Measurements from ENCODE around the gene MAFG. TPM values are rescaled to one million over a fixed set of nuclear protein-coding genes. Genes with fewer than 3 reads are reported as not detected.
A peak's percentile ranks its signal among the peaks of the same experiment; 100 is the strongest.

The MAFG gene
- total RNA-seq, 1 experiment from 2014 or later, result 36.1 TPM

DNA sequence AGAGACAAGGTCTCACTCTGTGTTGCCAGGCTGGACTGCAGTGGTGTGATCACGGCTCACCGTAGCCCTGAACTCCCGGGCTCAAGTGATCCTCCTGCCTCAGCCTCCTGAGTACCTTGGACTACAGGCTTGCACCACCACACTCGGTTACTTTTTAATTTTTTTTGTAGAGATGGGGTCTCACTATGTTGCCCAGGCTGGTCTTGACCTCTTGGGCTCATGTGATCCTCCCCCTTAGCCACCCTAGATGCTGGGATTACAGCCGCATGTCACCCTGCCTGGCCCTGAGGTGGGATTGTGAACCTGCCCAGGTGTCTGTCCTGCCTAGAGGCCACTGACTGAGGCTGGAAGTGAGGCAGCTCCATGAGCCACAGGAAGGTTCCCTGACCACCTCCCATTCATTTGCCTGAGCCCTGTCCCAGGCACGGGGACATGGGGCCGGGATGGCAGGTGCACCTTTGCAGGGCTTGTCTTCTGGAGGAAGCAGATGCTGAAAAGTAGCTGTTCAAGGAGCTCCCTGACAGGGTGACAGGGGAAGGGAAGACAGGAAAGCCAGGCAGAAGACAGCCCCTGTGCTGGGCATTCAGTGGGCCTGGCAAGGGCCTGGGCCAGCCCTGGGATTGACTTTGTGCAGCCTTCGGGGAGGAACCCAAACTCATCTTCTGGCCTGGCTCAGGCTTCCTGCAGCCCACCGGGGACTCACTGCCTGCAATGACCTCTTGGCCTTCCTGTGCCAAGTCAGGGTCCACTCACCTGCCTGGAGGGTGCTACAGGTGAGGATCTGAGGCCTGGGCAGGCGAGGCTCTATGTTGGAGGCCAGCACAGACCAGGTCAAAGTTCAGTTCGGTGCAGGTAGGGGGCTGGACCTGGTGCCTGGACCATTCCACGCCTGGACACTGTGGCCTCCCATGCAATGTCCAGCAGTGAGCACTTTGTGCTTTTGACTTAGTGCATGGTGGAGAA, 41.6 kb upstream of the MAFG start:
- BruUV-seq (replicated peaks), result no TSS peak
- no peak overlapping the region for H3K4me3 Mint-ChIP-seq (ENCODE audit: low read depth, unreplicated experiment)
- TF ChIP-seq, protein P1, sequence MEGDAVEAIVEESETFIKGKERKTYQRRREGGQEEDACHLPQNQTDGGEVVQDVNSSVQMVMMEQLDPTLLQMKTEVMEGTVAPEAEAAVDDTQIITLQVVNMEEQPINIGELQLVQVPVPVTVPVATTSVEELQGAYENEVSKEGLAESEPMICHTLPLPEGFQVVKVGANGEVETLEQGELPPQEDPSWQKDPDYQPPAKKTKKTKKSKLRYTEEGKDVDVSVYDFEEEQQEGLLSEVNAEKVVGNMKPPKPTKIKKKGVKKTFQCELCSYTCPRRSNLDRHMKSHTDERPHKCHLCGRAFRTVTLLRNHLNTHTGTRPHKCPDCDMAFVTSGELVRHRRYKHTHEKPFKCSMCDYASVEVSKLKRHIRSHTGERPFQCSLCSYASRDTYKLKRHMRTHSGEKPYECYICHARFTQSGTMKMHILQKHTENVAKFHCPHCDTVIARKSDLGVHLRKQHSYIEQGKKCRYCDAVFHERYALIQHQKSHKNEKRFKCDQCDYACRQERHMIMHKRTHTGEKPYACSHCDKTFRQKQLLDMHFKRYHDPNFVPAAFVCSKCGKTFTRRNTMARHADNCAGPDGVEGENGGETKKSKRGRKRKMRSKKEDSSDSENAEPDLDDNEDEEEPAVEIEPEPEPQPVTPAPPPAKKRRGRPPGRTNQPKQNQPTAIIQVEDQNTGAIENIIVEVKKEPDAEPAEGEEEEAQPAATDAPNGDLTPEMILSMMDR (IDR thresholded peaks at IDR 0.05; ENCODE audit: unreplicated experiment), result no peak
- peaks cover 3% of the 10 kb centered on the region for H3K9me3 Mint-ChIP-seq (ENCODE audit: low read depth, unreplicated experiment)
- CTCF ChIA-PET, result no interaction called here
- H3K27ac Mint-ChIP-seq (ENCODE audit: unreplicated experiment), result no peak overlapping the region
- intact Hi-C loops (cut with micrococcal nuclease; ENCODE audit: unreplicated experiment), result no loop called here
- peaks cover 29% of the 10 kb centered on the region for H3K27me3 Mint-ChIP-seq (ENCODE audit: unreplicated experiment)
- no peak for DNase-seq
- H3K4me1 Mint-ChIP-seq (ENCODE audit: low read depth, unreplicated experiment), result no peaks in the 10 kb centered on the region
- H3K36me3 Mint-ChIP-seq (ENCODE audit: insufficient read depth, unreplicated experiment), result no peaks in the 10 kb centered on the region

DNA sequence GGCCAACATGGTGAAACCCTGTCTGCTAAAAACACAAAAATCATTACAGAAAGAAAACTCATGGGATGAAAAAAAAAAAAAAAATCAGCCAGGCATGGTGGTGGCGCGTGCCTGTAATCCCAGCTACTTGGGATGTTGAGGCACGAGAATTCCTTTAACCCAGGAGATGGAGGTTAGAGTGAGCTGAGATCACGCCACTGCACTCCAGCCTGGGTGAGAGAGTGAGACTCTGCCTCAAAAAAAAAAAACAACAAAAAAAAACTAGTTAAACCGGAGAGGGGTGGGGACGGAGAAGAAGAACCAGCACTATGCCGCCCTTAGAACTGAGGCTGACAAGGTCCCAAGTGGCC, 40.8 kb upstream of the MAFG start:
- no peaks in the 10 kb centered on the region for H3K4me1 Mint-ChIP-seq (ENCODE audit: low read depth, unreplicated experiment)
- H3K36me3 Mint-ChIP-seq (ENCODE audit: insufficient read depth, unreplicated experiment), result no peaks in the 10 kb centered on the region
- TF ChIP-seq, protein P1 (IDR thresholded peaks at IDR 0.05; ENCODE audit: unreplicated experiment), result no peak
- H3K27ac Mint-ChIP-seq (ENCODE audit: unreplicated experiment), result no peak overlapping the region
- no peak for DNase-seq
- H3K27me3 Mint-ChIP-seq (ENCODE audit: unreplicated experiment), result peaks cover 36% of the 10 kb centered on the region
- H3K9me3 Mint-ChIP-seq (ENCODE audit: low read depth, unreplicated experiment), result peaks cover 2% of the 10 kb centered on the region
- CTCF ChIA-PET, result interaction anchor here (0.7 kb wide), 2 partner anchors 10 to 143 kb away, joined by 4 to 6 read pairs; no protein-coding TSS in a partner anchor
- intact Hi-C loops (cut with micrococcal nuclease; ENCODE audit: unreplicated experiment), result no loop called here
- BruUV-seq (replicated peaks), result no TSS peak
- H3K4me3 Mint-ChIP-seq (ENCODE audit: low read depth, unreplicated experiment), result no peak overlapping the region

DNA sequence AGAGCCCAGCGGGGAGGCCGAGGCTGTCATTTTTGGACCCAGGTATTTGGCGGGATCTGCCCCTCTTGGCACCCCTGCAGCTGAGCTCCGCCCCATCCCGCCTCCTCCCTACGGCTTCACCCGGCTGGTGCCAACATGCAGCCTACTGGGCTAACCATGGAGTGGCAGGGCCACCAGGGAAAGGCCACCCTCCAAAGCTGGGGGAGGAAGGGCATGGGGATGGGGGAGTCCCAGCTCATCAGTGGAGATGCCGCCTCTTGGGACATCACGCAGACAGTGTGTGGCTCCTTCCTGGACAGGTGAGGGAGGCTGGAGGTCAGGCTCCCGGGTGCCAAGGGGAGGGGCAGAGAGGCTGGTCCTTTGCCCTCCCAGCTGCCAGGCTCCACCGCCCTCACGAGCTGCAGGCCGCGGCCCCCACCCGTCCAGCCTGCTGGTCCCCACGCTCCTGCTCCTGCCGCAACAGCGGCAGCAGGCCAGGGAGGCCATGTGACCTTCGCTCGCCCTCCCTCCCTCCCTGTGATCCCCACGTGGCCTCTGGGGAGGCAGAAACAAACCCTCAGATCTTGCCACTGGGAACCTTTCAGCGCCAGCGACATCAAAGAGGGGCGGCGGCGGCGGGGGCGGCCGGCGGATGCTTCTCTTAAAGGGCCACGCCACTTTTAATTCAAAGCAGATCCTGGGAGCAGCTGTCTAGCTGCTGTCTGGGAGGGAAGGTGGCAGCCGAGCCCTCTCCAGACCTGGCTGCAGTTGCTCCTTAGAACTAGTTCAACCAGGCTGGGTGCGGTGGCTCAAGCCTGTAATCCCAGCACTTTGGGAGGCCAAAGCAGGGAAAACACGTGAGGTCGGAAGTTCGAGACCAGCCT, 40.2 kb upstream of the MAFG start:
- no peaks in the 10 kb centered on the region for H3K36me3 Mint-ChIP-seq (ENCODE audit: insufficient read depth, unreplicated experiment)
- no TSS peak for BruUV-seq (replicated peaks)
- H3K27ac Mint-ChIP-seq (ENCODE audit: unreplicated experiment), result no peak overlapping the region
- TF ChIP-seq, protein P1 (IDR thresholded peaks at IDR 0.05; ENCODE audit: unreplicated experiment), result no peak
- CTCF ChIA-PET, result interaction anchor here (0.6 to 0.7 kb wide), 3 partner anchors 9 to 449 kb away, joined by 3 to 6 read pairs (median 4); no protein-coding TSS in a partner anchor
- DNase-seq, result peak; percentile 34
- no peaks in the 10 kb centered on the region for H3K4me1 Mint-ChIP-seq (ENCODE audit: low read depth, unreplicated experiment)
- H3K9me3 Mint-ChIP-seq (ENCODE audit: low read depth, unreplicated experiment), result no peaks in the 10 kb centered on the region
- peaks cover 42% of the 10 kb centered on the region for H3K27me3 Mint-ChIP-seq (ENCODE audit: unreplicated experiment)
- H3K4me3 Mint-ChIP-seq (ENCODE audit: low read depth, unreplicated experiment), result no peak overlapping the region
- intact Hi-C loops (cut with micrococcal nuclease; ENCODE audit: unreplicated experiment), result no loop called here

DNA sequence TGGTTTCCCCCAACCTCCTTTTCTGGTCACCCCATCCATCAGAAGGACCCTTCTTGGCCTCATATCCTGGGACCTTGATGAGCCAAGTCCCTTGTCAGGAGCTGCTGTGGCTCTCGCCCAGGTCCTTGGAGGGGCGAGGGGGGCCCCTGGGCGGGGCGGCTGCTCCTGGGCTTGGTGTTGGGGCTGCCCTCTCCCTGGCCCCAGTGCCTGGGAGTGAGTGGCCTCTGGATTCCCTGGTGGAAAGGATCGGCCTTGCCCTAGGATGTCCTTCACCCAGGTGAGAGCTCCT, 39.7 kb upstream of the MAFG start:
- no peak overlapping the region for H3K27ac Mint-ChIP-seq (ENCODE audit: unreplicated experiment)
- no peak overlapping the region for H3K4me3 Mint-ChIP-seq (ENCODE audit: low read depth, unreplicated experiment)
- no TSS peak for BruUV-seq (replicated peaks)
- no peaks in the 10 kb centered on the region for H3K4me1 Mint-ChIP-seq (ENCODE audit: low read depth, unreplicated experiment)
- CTCF ChIA-PET, result no interaction called here
- peaks cover 48% of the 10 kb centered on the region for H3K27me3 Mint-ChIP-seq (ENCODE audit: unreplicated experiment)
- peaks cover 3% of the 10 kb centered on the region for H3K36me3 Mint-ChIP-seq (ENCODE audit: insufficient read depth, unreplicated experiment)
- no peaks in the 10 kb centered on the region for H3K9me3 Mint-ChIP-seq (ENCODE audit: low read depth, unreplicated experiment)
- intact Hi-C loops (cut with micrococcal nuclease; ENCODE audit: unreplicated experiment), result no loop called here
- DNase-seq, result no peak
- TF ChIP-seq, protein P1 (IDR thresholded peaks at IDR 0.05; ENCODE audit: unreplicated experiment), result no peak
